ENCODE measurements around the gene TMEM272.

The TMEM272 gene

GRCh38 chr13:51849145-51850101 is 4.4 kb upstream of the TMEM272 start:
- peak; percentile 46 for DNase-seq

DNA sequence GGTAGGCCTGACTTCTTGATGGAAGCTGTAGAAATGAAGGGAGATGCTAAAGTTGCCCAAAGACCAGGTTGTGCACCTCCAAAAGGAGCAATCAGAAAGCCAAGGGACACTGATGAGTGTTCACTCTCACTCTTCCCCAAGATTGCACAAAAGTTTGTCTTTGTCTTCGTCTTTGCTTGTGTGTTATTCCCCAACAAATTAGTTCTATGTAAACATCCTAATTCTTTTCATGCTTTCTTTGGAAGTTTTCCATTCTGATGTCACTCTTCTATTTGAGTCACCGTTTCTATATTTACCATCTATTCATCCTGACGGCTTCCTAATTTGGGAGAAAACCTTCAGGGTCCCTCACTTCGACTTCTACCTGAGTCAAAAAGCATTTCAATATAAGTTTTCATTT is 3.7 kb upstream of the TMEM272 start:
- no peak for DNase-seq

DNA sequence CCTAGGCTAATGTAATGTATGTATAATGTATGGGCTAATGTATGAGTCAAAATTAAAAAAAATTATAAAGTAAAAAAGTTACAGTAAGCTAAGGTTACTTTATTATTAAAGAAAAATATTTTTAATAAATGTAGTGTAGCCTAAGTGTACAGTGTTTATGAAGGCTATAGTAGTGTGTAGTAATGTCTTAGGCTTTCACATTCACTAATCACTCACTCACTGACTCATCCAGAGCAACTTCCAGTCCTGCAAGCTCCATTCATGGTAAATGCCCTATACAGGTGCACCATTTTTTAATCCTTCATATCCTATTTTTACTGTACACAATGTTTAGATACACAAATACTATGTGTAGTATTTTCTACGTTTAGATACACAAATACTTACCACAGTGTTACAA is 1.8 kb upstream of the TMEM272 start:
- DNase-seq: no peak

- DNase-seq: no peak
Measured at GRCh38 chr13:51845574-51846318, 769 bp upstream of the TMEM272 start.

DNA sequence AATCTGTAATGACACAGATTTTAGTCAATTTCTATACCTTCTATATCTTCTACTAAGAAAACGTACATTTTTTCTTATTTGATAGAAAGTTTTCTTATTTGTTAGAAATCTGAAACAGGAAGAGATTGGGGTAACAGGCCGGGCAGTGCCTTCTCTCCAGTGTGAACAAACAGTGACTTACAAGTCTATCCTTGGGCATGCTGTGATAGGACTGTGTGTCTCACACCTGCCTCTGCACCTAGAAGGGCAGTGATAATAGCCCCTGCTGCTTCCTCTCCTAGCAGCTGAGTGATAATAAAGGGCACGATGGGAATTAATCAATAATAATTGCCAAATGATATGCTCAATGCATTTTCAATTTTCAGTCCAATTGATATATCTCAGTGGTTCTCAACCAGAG is 1.4 kb downstream of the TMEM272 start:
- no peak for DNase-seq

- DNase-seq: no peak
Measured at GRCh38 chr13:51841732-51842131, 3.2 kb downstream of the TMEM272 start.

GRCh38 chr13:51840917-51841316 is 4.1 kb downstream of the TMEM272 start:
- no peak for DNase-seq

DNA sequence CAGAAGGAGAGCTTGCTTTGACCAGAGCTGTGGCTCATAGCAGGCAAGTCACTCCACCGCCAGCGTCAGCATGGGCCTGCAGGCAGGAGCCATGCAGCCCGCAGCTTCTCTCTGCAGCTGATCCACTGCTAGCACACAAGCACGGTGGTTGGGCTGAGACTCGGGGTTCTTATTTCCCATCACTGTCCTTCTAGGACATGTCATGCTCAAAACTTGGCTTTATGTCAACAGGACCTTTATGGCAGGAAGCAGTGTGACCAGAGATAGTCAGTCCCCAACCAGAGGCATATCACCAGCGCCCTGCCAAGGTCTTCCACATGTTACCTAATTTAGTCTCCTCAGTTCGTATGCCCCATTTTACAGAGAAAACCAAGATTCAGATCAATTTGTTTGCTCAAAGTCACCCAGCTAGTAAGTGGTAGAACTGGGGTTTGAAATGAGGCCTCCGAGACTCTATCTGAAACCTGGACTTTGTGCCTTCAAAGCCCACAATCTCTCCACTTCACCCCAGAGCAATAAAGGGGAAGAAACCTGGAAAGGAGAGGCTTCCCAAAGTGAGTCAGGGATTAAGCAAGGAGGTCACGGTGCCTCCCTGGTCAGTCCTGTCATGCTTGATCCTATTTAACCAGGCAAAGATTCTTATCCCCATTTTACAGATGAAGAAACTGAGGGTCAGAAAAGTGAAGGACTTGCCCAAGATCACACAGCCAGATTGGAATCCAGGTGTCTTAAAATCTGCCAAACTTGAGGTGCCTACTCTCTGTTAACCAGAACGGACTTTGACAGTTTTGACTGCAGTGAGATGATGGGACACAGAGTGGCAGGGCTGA is 5.1 kb downstream of the TMEM272 start:
- DNase-seq: no peak

- DNase-seq: no peak
Measured at GRCh38 chr13:51838240-51838846, 6.6 kb downstream of the TMEM272 start.

GRCh38 chr13:51837016-51837415 is 8.0 kb downstream of the TMEM272 start:
- no peak for DNase-seq

DNA sequence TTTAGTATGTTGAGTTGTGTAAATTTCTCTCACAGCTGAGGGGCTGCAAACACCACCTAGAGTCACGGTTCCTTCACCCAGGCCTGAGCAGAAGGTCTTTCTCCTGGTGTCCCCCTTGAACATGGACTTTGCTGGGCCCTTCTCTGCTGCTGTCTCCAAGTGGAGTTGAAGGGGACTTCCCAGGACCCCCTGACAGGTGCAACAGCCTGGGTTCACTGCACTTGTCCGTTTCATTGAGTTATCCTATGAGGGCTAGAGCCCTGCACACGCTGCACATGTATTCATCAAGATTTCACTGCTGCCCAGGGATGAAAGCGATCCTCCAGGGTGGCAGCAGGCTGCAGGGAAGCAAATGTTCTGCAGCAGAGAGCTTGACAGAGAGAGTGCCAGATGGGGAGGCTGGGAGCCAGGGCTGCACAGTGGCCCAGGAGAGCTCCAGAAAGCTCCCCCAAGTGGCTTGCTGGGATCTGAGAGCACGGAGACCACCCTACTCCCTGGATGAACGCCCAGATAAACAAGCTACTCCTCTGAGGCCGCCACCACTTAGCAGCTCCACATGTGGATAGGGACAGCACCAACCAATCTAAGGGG is 10.3 kb downstream of the TMEM272 start:
- DNase-seq: no peak

- DNase-seq: no peak
Measured at GRCh38 chr13:51833980-51834379, 11.0 kb downstream of the TMEM272 start.

- peak; percentile 73 for DNase-seq
Measured at GRCh38 chr13:51832471-51833152, 12.4 kb downstream of the TMEM272 start.

DNA sequence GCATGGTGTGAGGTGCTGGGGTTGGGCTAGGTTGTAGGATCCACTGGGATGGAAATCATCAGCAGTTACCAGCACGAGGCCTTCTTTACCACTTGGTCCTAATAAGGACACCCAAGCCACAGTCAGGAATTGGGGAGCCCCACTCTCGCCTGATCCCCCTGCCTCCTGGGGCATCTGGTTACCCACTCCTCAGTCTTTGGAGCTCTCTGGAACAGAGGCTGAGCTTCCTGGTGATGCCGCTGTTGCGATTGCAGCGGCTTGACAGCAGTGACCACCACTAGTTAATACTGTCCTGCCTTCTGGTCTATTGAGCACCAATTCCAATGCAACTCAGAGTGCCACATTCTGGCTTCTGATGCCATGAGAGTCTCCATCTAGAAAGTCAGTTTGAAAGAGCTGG is 13.5 kb downstream of the TMEM272 start:
- DNase-seq: no peak

DNA sequence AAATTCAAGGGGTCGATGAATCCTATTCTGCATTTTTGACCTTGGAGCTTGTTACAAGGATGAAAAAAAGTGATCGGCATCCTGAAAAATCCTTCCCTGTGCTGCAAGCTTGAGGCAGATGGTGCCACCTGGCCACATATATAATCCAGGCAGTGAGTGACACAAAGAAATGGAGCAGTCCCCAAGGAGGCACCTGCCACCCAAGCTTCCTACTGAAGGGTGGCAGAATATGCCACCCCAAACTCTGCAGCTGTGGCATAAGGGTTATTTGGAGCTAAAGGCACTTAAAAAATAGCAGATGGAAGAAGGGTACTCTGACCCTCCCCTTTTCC is 15.4 kb downstream of the TMEM272 start:
- DNase-seq: no peak

GRCh38 chr13:51828730-51829567 is 16.0 kb downstream of the TMEM272 start:
- no peak for DNase-seq

DNA sequence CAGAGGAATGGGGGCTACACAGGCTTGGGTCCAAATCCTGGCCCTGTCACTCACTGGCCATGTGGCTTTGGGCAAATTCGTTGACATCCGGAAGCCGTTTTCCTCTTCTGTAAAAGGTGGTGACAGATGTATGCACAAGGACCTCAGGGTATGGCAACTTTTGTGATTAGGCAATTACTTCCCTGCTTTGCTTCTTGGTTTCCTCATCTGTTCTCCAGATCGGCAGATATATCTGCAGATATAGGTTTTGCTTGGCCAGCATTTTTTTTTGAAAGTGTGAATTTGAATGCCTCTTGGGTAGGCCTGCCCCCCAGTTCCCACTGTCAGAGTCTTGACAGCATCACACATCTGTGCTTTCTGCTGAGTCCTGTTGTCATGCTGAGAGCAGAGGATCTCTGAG is 17.7 kb downstream of the TMEM272 start:
- DNase-seq: no peak

DNA sequence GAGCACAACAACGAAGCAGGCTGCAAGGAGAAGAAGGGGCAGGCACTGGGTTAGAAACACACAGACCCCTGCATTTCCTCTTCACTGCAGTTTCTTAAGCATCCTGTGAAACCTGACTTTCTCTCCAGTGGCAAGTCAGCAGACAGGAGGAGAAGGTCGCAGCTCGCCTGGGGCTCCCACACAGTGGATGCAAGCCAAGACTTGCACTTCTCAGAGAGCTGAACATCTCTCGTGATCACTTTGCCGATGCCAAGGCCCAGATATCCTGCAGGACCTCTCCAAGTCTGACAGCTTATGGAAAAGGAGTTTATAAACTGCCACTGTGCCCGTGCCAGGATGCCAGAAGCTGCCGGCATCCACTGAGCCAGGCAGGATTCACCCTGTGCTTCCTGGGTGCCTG is 18.4 kb downstream of the TMEM272 start:
- DNase-seq: peak; percentile 57

DNA sequence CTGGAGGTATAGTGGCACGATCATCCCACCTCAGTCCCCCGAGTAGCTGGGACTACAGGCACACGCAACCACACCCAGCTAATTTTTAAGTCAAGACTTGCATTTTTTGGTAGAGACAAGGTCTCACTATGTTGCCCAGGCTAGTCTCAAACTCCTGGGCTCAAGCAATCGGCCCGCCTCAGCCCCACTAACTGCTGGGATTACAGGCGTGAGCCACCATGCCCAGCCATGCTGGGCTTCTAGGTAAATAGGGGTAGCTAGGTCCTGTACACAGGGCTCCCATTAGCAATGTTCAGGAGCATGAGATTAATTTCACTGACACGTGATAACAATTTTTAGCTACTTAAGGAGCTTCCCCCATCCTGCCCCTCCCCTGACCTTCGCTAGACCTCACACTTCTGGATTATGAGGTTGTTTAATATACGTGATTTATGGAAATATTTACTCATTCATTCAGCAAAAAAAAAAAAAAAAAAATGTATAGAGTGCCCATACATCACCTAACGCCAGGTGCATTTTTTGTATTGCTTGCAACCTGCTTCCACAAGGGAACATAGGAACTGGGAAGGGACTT is 19.2 kb downstream of the TMEM272 start:
- no peak for DNase-seq

GRCh38 chr13:51825165-51825592 is 19.8 kb downstream of the TMEM272 start:
- DNase-seq: peak; percentile 41
